ENCODE data around the gene TARS2.

DNA sequence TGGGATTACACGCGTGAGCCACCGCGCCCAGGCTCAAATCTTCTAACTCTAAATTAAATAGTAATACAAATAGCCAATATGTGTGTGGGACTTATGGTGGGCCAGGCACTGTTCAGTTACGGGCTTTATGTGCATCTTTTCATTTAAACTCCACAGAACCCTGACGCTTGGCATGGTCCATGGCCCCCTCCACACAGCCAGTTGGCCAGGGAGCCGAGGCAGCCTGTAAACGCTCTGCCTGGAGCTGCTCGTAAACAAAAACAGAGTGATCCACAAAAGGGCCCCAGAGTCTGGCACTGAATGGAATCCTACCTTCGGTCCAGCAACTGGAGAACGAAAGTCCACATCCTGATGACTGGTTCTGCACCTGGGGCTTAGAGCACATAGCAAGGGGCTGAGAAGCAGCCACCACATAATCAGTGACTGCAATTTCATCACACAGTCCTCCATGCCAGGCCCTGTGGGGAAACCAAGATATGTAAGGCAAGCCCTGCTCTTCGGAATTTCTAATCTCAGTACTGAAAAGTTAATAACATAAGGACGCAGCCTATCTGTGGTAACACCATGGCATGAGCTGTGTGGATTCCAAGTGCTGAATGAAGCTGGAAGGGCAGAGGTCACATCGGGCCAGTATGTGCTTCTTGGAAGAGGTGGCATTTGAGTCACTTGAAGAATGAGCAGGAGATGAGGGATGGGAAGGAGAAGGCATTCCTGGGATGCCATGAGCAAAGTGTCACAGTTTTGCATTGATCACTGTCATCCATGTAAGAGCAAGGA lies 48.5 kb downstream of the TARS2 start:
- TF ChIP-seq, protein P1, sequence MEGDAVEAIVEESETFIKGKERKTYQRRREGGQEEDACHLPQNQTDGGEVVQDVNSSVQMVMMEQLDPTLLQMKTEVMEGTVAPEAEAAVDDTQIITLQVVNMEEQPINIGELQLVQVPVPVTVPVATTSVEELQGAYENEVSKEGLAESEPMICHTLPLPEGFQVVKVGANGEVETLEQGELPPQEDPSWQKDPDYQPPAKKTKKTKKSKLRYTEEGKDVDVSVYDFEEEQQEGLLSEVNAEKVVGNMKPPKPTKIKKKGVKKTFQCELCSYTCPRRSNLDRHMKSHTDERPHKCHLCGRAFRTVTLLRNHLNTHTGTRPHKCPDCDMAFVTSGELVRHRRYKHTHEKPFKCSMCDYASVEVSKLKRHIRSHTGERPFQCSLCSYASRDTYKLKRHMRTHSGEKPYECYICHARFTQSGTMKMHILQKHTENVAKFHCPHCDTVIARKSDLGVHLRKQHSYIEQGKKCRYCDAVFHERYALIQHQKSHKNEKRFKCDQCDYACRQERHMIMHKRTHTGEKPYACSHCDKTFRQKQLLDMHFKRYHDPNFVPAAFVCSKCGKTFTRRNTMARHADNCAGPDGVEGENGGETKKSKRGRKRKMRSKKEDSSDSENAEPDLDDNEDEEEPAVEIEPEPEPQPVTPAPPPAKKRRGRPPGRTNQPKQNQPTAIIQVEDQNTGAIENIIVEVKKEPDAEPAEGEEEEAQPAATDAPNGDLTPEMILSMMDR (conservative IDR thresholded peaks at IDR 0.05), result no peak
- no peak for TF ChIP-seq EZH2 (IDR thresholded peaks at IDR 0.05; ENCODE audit: low read depth)
